Erythroblast (primary cell): ENCODE data around the gene TYK2.
"Not testable (repeated sequence)": the region's sequence is repeated elsewhere in the genome, so short reads cannot be mapped to it uniquely, and the experiment has no call there.

ENCODE experiments used
- DNase-seq, 2 experiments: peaks; one replicate each; lab custom pipeline; 2025; lab: John Stamatoyannopoulos, UW
- GATA1 ChIP-seq: IDR thresholded peaks from 2 replicates; pipeline ENCODE4 v1.6.1; 2011; ENCODE audit warnings: low read depth, mild to moderate bottlenecking, control low read depth, low read length, moderate library complexity
- POLR2A ChIP-seq: IDR thresholded peaks from 2 replicates; pipeline ENCODE4 v1.6.1; 2011; ENCODE audit warnings: mild to moderate bottlenecking, low read length

Gene TYK2

DNA sequence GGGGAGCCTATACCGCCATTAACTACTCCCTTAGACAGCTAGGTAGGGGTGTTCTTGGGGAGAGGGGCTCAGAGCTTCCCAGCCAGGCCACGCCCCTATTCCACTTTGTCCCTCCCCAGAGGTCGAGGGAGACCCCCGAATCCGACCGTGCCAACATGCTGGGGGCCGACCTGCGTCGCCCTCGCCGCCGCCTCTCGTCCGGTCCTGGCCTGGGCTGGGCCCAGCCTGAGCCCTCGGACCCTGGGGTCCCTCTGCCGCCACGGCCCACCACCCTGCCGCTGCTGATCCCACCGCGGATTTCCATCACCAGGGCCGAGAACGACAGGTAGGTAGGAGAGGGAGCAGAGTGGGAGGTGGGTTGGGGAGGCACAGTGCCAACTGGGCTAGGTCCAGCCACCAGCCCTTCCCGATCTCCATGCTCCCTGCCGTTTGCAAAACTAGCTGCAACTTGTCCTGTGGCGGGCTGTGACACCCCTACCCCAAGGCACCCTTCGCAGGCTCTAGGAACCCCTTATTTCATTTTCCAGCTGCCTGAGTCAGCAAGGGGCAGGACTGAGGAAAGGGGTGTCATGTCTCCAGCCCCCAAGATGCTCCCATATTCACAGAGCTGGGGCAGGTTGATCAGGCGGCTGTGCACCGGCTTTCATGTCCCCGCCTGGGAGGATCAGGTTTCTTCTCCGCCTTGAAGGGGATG, 37.3 kb upstream of the TYK2 start:
- no peak for DNase-seq
- no peak for TF ChIP-seq GATA1
- TF ChIP-seq POLR2A, result no peak

DNA sequence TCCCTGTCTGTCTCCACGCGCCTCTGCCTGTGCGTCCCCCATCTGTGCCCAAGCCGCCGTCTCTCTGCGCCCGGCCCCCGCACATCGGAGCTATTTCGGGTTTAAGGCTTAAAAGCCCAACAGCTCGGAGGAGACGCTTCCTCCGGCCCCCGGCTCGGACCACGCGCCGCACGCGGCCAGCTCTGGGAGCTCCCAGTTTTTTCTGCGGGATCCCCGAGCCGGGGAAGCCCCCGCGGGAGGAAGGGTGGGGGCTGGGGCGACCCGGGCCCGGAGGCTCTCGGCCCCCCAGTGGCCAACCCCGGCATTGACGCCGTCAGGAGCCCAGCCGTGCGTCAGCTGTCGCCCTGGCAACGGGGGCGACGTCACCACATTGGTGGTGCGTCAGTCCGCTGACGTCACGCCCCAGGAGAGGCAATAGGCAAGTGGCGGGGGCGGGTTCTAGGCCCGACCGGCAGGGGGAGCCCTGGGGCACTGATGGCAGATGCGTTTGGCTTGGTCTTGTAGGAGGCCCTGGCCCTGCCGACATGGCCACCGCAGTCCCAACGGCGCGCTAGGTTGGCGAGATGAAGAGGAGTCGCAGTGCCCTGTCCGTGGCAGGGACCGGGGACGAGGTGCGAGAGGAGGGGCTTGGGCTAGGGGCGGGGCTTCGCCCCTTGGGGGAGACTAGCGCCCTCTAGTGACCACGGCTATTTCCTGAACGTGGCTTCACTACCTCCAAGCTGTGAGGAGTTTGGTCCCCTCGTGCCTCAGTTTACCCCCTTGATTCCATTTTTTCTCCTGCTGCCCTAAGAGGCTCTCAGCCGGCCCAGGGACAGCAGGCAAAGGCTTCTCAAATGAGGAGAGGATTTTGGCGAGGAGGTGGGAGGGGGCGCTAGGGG, 36.2 kb upstream of the TYK2 start:
- peak; percentile 42 for TF ChIP-seq POLR2A
- TF ChIP-seq GATA1, result no peak
- peak; percentile 97 to 99 for DNase-seq

GRCh38 chr19:10416083-10416379, 35.7 kb upstream of the TYK2 start:
- TF ChIP-seq POLR2A (peak; percentile 44), GATA1 (no peak)

GRCh38 chr19:10412257-10412977, 32.0 kb upstream of the TYK2 start:
- DNase-seq, result no peak
- TF ChIP-seq POLR2A, result no peak
- no peak for TF ChIP-seq GATA1

More at GRCh38 chr19:10416083-10416379, 35.7 kb upstream of the TYK2 start:
- DNase-seq, result no peak

GRCh38 chr19:10411224-10411623, 30.9 kb upstream of the TYK2 start:
- DNase-seq, result not testable (repeated sequence)

DNA sequence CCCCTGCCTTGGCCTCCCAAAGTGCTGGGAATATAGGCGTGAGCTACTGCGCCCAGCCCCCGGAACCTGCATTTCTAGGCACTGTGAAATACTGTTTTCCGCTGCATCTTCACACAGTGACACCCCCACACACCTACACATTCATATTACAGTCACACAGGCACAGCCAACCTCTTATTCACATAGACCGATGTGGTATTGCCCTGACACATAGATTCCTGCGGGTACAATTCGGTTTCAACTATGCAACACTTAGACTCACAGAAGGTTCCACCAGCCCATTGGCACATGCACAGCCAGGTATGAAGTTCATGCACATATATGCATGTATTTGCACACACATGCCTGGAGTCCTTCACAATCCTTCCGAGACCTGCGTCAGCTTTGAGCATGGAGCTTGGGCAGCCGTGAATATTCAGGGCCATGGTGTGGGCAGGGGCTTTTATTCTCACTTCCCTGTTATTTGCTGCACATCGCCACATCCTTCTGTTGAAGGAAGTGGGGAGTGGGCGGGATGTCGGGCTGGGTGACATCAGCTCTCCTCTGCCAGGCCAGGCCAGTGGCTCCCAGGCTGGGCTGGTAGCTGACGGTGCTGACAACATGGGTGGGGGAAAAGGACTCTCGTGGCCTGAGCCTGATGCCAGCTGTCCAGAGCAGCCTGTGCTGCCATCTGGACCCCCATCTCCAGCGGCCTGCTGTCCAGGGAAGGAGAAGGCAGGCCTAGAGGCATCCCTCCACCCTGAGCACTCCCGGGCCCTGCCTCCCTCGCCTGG, 28.3 kb upstream of the TYK2 start:
- TF ChIP-seq GATA1 (no peak), POLR2A (no peak)
- no peak for DNase-seq

DNA sequence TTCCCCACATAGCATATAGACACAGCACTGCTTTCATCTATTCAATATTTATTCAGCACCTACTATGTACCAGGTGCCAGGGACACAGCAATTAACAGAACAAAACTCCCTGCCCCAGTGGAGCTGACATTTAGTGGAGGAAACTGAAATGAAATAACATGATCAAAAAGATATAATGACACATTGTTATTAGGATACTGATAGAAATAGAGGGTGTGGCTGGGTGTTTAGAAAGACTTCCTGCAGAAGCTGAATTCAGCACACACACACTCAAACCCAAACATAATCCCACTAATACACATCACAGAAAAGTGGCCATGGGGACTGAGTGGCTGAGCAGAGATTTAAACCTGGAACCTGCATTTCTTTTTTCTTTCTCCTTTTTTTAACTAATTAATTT, 26.7 kb upstream of the TYK2 start:
- TF ChIP-seq POLR2A (no peak), GATA1 (no peak)
- DNase-seq, result no peak

DNA sequence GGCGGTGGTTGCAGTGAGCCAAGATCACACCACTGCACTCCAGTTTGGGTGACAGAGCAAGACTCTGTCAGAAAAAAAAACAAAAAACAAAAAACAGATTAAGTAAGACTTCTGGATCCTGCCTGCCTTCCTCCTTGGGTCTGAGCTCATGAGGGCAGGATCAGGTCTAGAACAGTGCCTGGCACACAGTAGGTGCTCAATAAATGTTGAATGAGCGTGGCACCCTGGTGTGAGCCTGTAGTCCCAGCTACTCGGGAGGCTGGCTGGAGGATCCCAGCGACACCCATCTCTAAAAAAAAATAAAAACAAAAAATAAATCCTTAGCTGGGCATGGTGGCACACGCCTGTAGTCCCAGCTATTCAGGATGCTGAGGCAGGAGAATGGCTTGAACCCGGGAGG, 25.8 kb upstream of the TYK2 start:
- DNase-seq, result no peak
- no peak for TF ChIP-seq GATA1
- no peak for TF ChIP-seq POLR2A

- TF ChIP-seq GATA1, result no peak
- no peak for TF ChIP-seq POLR2A
- no peak for DNase-seq
These were observed 24.8 kb upstream of the TYK2 start for GRCh38 chr19:10404888-10405820.

DNA sequence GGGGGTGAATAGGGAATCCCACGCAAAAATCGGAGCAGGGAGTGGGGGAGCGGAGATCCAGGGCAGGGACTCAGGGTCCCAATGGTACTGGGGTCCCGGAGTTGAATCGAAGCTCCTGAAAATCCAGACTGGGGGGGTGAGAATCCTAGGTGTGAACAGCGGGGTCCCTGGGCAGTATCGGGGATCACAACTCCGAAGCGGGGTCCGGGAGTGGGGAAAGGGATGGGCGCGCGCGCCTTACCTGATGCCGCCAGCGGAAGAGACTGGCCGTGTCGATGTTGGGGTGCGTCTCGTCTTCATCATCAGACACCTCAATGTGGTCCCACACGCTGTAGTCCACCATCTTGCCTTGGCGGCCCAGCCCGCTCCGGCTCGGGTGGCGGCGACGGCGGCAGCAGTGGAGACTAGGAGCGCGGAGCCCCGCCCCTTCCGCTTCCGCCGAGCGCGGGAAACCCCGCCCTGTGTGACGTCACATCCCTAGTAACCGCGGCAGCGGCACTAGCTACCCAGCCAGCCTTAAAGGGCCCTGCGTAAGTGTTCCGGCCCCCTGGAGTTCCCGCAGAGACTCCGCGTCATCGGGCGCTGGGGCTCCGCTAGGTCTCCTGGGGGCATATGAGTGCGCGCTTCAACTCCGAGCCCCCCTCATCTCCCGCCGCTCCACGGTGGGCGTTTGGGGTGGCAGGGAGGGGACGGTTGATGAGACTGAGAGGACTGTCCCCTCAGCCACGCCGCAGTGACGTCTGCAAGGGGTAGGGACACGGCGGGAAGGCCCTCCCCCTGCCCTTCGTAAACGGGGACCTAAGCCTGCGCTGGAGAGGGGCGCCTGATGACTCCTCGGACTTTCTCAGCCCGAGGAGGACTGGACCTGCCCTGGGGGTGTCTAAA, 23.0 kb upstream of the TYK2 start, which contains the start of gene CDC37:
Gene CDC37, minus strand, starts transcription at position 406 of the 885 bp plus-strand sequence. Its CDS starts 63 bp downstream, at position 343.
- TF ChIP-seq GATA1 (no peak), POLR2A (peak; percentile 90)
- DNase-seq, result peak; percentile 97 to 99

GRCh38 chr19:10402441-10403038, 22.2 kb upstream of the TYK2 start:
- DNase-seq, result no peak
- TF ChIP-seq GATA1, result no peak
- no peak for TF ChIP-seq POLR2A
